Liver (tissue), 9 donors: Measurements from ENCODE around the gene SPSB1. TPM values are rescaled to one million over a fixed set of nuclear protein-coding genes. Genes with fewer than 3 reads are reported as not detected.

ENCODE experiments used
- DNase-seq: peaks from one replicate; pipeline ENCODE4 v3.0.0-alpha.2; 2017; ENCODE audit warnings: low spot score
- H3K27ac ChIP-seq, 2 donors: one replicate each; pipeline ENCODE4 v1.7.0; 2013; ENCODE audit warnings: inconsistent platforms in 2 of 2, low read length in 2 of 2, control low read depth in 1 of 2, low read depth in 1 of 2, mild to moderate bottlenecking in 1 of 2
- H3K27me3 ChIP-seq, 4 donors: one replicate each; pipeline versions ENCODE4 v1.6.1 to v1.7.0; 2013; ENCODE audit warnings: low read length in 3 of 4, inconsistent platforms in 1 of 4, mild to moderate bottlenecking in 1 of 4, moderate library complexity in 1 of 4; ENCODE audit not compliant: control insufficient read depth in 4 of 4, insufficient read depth in 4 of 4
- H3K36me3 ChIP-seq, 4 donors: one replicate each; pipeline versions ENCODE4 v1.6.1 to v1.7.0; 2013; ENCODE audit warnings: low read length in 3 of 4, mild to moderate bottlenecking in 3 of 4, low read depth in 1 of 4, moderate library complexity in 1 of 4; ENCODE audit not compliant: control insufficient read depth in 4 of 4, insufficient read depth in 3 of 4
- H3K4me1 ChIP-seq, 4 donors: one replicate each; pipeline versions ENCODE4 v1.6.1 to v1.7.0; 2013; ENCODE audit warnings: low read length in 3 of 4, mild to moderate bottlenecking in 3 of 4, moderate library complexity in 1 of 4; ENCODE audit not compliant: control insufficient read depth in 4 of 4, insufficient read depth in 4 of 4
- H3K4me3 ChIP-seq, 3 donors: one replicate each; pipeline versions ENCODE4 v1.6.1 to v1.7.0; 2013; ENCODE audit warnings: low read length in 3 of 3, control low read depth in 1 of 3, low read depth in 1 of 3, mild to moderate bottlenecking in 1 of 3
- H3K9ac ChIP-seq, 2 donors: one replicate each; pipeline ENCODE4 v1.7.0; 2013; ENCODE audit warnings: low read length in 2 of 2, mild to moderate bottlenecking in 2 of 2, moderate library complexity in 2 of 2, control low read depth in 1 of 2, low read depth in 1 of 2
- H3K9me3 ChIP-seq, 4 donors: one replicate each; pipeline versions ENCODE4 v1.6.1 to v1.7.0; 2013; ENCODE audit warnings: low read length in 3 of 4; ENCODE audit not compliant: control insufficient read depth in 4 of 4
- EGR1 ChIP-seq, 2 donors: IDR thresholded peaks; 2 replicates each; pipeline ENCODE4 v1.6.1; 2016 to 2018; ENCODE audit warnings: antibody characterized with exemption in 2 of 2, low read depth in 2 of 2
- FOXA1 ChIP-seq: IDR thresholded peaks from 2 replicates; pipeline ENCODE4 v1.6.1; 2016; ENCODE audit warnings: antibody characterized with exemption
- FOXA2 ChIP-seq: IDR thresholded peaks from 2 replicates; pipeline ENCODE4 v1.6.1; 2016; ENCODE audit warnings: antibody characterized with exemption
- GABPA ChIP-seq, 2 donors: IDR thresholded peaks in 1 of 2; conservative IDR thresholded peaks in 1 of 2; 2 replicates each; pipeline ENCODE4 v1.6.1; 2016; ENCODE audit warnings: antibody characterized with exemption in 2 of 2, mild to moderate bottlenecking in 1 of 2, moderate library complexity in 1 of 2
- HNF4A ChIP-seq, 2 donors: conservative IDR thresholded peaks; 2 replicates each; pipeline ENCODE4 v1.6.1; 2016; ENCODE audit warnings: antibody characterized with exemption in 2 of 2, mild to moderate bottlenecking in 2 of 2
- HNF4G ChIP-seq: IDR thresholded peaks from 2 replicates; pipeline ENCODE4 v1.6.1; 2016; ENCODE audit warnings: antibody characterized with exemption
- JUND ChIP-seq, 2 donors: IDR thresholded peaks; 2 replicates each; pipeline ENCODE4 v1.6.1; 2016; ENCODE audit warnings: antibody characterized with exemption in 2 of 2
- NR2F2 ChIP-seq: IDR thresholded peaks from 2 replicates; pipeline ENCODE4 v1.6.1; 2016; ENCODE audit warnings: antibody characterized with exemption
- RAD21 ChIP-seq, 2 donors: IDR thresholded peaks; 2 replicates each; pipeline ENCODE4 v1.6.1; 2016; ENCODE audit warnings: antibody characterized with exemption in 2 of 2, mild to moderate bottlenecking in 2 of 2
- RXRA ChIP-seq, 2 donors: IDR thresholded peaks; 2 replicates each; pipeline ENCODE4 v1.6.1; 2017 to 2018; ENCODE audit warnings: antibody characterized with exemption in 2 of 2, mild to moderate bottlenecking in 1 of 2
- SP1 ChIP-seq: IDR thresholded peaks from 2 replicates; pipeline ENCODE4 v1.6.1; 2018; ENCODE audit warnings: antibody characterized with exemption, mild to moderate bottlenecking
- TAF1 ChIP-seq: conservative IDR thresholded peaks from 2 replicates; pipeline ENCODE4 v1.6.1; 2016; ENCODE audit warnings: antibody characterized with exemption, mild to moderate bottlenecking
- YY1 ChIP-seq: IDR thresholded peaks from 2 replicates; pipeline ENCODE4 v1.6.1; 2016; ENCODE audit warnings: antibody characterized with exemption, mild to moderate bottlenecking
- WGBS: extraction: QIAGEN DNeasy Blood & Tissue Kit; methylation state at CpG from one replicate; pipeline ENCODE4 v1.1.7; 2013; 5-methylcytosine and 5-hydroxymethylcytosine counted together
- polyA plus RNA-seq, 2 donors: library from polyadenylated mRNA; stranded (reverse) in 1 of 2; unstranded in 1 of 2; fragments of 200-250 nt in 1 of 2; fragments of >200 nt in 1 of 2; fragmentation: Nextera tagmentation in 1 of 2; extraction: Ambion mirVana in 1 of 2; gene quantifications; one replicate each; pipeline versions ENCODE4 v1.2.1 to v1.2.3, GENCODE V29; 2013 to 2015
- total RNA-seq, 2 donors: library from RNA; depleted of rRNA; stranded (reverse); fragments of >200 nt; gene quantifications; one replicate each; pipeline ENCODE4 v1.2.3, GENCODE V29; 2014
- TF ChIP-seq, protein P1 (sequence below): IDR thresholded peaks from 2 replicates; pipeline ENCODE4 v1.6.1; 2016; ENCODE audit warnings: antibody characterized with exemption
- TF ChIP-seq, protein P2 (sequence below): fragments of 150-350 bp; IDR thresholded peaks from 2 replicates; pipeline ENCODE4 v1.5.1; 2017; ENCODE audit warnings: improper control_type of control experiment, low read depth, low read length; ENCODE audit not compliant: missing input control
- TF ChIP-seq, protein P3 (sequence below): IDR thresholded peaks from 2 replicates; pipeline ENCODE4 v1.6.1; 2016; ENCODE audit warnings: antibody characterized with exemption, mild to moderate bottlenecking
- TF ChIP-seq, protein P4 (sequence below): IDR thresholded peaks from 2 replicates; pipeline ENCODE4 v1.6.1; 2016; ENCODE audit warnings: antibody characterized with exemption
- TF ChIP-seq, protein P5 (sequence below): IDR thresholded peaks from 2 replicates; pipeline ENCODE4 v1.6.1; 2016; ENCODE audit warnings: antibody characterized with exemption
- donor health status: healthy.
- donor health status: healthy.
- donor health status: healthy.
- donor health status: healthy.
- donor health status: healthy.

The SPSB1 gene
- total and polyA plus RNA-seq, 4 donors: 4.1 to 22.6 (median 14.8) TPM

DNA sequence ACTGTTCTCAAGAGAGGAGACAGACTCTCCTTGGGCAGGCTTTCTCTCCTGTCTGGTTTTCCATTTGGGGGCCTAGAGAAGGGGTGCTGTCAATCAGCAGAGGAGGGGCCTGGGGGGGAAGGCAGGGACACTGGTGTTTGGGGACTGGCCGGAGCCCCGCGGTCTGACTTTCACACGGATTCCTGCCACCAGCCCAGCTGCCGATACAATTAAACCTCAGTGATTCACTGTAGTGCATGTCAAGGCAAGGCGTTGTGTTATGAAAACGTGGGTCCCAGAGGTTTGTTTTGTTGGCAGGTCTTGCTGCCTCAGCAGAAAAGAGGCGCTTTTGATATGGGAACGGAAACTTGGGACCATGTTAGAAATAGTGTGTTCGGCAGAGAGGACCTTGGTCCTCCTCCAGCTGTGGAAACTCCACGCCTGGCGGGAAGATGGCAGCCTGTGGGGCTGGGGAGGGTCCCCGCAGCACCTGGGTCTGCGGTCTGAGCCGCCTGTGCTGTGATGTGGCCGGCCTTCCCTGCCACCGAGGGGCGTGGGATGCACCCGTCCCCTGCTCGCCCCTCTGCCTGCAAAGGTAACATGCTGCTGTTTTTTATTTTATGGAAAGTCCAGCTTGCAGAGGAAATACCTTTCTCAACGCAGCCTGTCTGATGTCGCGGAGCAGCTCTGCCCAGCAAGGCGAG lies 47.6 kb downstream of the SPSB1 start:
- TF ChIP-seq GABPA (IDR thresholded peaks at IDR 0.05 in 1 of 2, conservative IDR thresholded peaks at IDR 0.05 in 1 of 2) (no peak), SP1 (no peak), TAF1 (no peak), RXRA (IDR thresholded peaks at IDR 0.05) (no peak), FOXA2 (no peak), EGR1 (IDR thresholded peaks at IDR 0.05; ENCODE audit: low read depth in 2 of 2) (no peak), FOXA1 (no peak), HNF4G (no peak), NR2F2 (no peak), JUND (IDR thresholded peaks at IDR 0.05) (no peak), YY1 (no peak), RAD21 (IDR thresholded peaks at IDR 0.05) (no peak), HNF4A (conservative IDR thresholded peaks at IDR 0.05) (no peak)
- TF ChIP-seq, protein P1, sequence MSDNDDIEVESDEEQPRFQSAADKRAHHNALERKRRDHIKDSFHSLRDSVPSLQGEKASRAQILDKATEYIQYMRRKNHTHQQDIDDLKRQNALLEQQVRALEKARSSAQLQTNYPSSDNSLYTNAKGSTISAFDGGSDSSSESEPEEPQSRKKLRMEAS: no peak
- TF ChIP-seq, protein P2, sequence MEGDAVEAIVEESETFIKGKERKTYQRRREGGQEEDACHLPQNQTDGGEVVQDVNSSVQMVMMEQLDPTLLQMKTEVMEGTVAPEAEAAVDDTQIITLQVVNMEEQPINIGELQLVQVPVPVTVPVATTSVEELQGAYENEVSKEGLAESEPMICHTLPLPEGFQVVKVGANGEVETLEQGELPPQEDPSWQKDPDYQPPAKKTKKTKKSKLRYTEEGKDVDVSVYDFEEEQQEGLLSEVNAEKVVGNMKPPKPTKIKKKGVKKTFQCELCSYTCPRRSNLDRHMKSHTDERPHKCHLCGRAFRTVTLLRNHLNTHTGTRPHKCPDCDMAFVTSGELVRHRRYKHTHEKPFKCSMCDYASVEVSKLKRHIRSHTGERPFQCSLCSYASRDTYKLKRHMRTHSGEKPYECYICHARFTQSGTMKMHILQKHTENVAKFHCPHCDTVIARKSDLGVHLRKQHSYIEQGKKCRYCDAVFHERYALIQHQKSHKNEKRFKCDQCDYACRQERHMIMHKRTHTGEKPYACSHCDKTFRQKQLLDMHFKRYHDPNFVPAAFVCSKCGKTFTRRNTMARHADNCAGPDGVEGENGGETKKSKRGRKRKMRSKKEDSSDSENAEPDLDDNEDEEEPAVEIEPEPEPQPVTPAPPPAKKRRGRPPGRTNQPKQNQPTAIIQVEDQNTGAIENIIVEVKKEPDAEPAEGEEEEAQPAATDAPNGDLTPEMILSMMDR: no peak
- TF ChIP-seq, protein P3, sequence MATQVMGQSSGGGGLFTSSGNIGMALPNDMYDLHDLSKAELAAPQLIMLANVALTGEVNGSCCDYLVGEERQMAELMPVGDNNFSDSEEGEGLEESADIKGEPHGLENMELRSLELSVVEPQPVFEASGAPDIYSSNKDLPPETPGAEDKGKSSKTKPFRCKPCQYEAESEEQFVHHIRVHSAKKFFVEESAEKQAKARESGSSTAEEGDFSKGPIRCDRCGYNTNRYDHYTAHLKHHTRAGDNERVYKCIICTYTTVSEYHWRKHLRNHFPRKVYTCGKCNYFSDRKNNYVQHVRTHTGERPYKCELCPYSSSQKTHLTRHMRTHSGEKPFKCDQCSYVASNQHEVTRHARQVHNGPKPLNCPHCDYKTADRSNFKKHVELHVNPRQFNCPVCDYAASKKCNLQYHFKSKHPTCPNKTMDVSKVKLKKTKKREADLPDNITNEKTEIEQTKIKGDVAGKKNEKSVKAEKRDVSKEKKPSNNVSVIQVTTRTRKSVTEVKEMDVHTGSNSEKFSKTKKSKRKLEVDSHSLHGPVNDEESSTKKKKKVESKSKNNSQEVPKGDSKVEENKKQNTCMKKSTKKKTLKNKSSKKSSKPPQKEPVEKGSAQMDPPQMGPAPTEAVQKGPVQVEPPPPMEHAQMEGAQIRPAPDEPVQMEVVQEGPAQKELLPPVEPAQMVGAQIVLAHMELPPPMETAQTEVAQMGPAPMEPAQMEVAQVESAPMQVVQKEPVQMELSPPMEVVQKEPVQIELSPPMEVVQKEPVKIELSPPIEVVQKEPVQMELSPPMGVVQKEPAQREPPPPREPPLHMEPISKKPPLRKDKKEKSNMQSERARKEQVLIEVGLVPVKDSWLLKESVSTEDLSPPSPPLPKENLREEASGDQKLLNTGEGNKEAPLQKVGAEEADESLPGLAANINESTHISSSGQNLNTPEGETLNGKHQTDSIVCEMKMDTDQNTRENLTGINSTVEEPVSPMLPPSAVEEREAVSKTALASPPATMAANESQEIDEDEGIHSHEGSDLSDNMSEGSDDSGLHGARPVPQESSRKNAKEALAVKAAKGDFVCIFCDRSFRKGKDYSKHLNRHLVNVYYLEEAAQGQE: no peak
- TF ChIP-seq, protein P4, sequence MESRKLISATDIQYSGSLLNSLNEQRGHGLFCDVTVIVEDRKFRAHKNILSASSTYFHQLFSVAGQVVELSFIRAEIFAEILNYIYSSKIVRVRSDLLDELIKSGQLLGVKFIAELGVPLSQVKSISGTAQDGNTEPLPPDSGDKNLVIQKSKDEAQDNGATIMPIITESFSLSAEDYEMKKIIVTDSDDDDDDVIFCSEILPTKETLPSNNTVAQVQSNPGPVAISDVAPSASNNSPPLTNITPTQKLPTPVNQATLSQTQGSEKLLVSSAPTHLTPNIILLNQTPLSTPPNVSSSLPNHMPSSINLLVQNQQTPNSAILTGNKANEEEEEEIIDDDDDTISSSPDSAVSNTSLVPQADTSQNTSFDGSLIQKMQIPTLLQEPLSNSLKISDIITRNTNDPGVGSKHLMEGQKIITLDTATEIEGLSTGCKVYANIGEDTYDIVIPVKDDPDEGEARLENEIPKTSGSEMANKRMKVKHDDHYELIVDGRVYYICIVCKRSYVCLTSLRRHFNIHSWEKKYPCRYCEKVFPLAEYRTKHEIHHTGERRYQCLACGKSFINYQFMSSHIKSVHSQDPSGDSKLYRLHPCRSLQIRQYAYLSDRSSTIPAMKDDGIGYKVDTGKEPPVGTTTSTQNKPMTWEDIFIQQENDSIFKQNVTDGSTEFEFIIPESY: no peak
- TF ChIP-seq, protein P5, sequence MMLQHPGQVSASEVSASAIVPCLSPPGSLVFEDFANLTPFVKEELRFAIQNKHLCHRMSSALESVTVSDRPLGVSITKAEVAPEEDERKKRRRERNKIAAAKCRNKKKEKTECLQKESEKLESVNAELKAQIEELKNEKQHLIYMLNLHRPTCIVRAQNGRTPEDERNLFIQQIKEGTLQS: no peak
- no peaks in the 10 kb centered on the region for H3K27me3 ChIP-seq
- no peak overlapping the region for H3K27ac ChIP-seq
- H3K9me3 ChIP-seq: no peaks in the 10 kb centered on the region
- H3K4me3 ChIP-seq: no peak overlapping the region
- no peak overlapping the region for H3K9ac ChIP-seq
- no peak for DNase-seq
- WGBS: 89% methylated on average over 24 of the region's 24 CpGs
- peaks cover 0 to 13% (median 2%) of the 10 kb centered on the region in 4 donors for H3K4me1 ChIP-seq
- H3K36me3 ChIP-seq: no peaks in the 10 kb centered on the region
